Nephron progenitor cell (in vitro differentiated cells): Measurements from ENCODE around the gene AP5Z1.

Experiments used
- DNase-seq: peaks from one replicate; pipeline ENCODE4 v3.0.0; 2021
- H3K27ac Mint-ChIP-seq: 2 replicates; pipeline ENCODE4 v1.8.0; 2021; ENCODE audit warnings: mild to moderate bottlenecking, moderate library complexity, mixed read lengths
- H3K27me3 Mint-ChIP-seq: 2 replicates; pipeline ENCODE4 v1.8.0; 2021; ENCODE audit warnings: mild to moderate bottlenecking, low read depth, mixed read lengths; ENCODE audit not compliant: poor library complexity
- H3K36me3 Mint-ChIP-seq: 2 replicates; pipeline ENCODE4 v1.8.0; 2021; ENCODE audit warnings: low read depth, mixed read lengths
- H3K4me1 Mint-ChIP-seq: 2 replicates; pipeline ENCODE4 v1.8.0; 2021; ENCODE audit warnings: mixed read lengths
- H3K4me3 Mint-ChIP-seq: 2 replicates; pipeline ENCODE4 v1.8.0; 2021; ENCODE audit warnings: mild to moderate bottlenecking, moderate library complexity, mixed read lengths
- H3K9me3 Mint-ChIP-seq: 2 replicates; pipeline ENCODE4 v1.8.0; 2021; ENCODE audit warnings: mild to moderate bottlenecking, moderate library complexity, mixed read lengths
- TF ChIP-seq, protein P1 (sequence below): fragments of 200-600 bp; sonication (generic); IDR thresholded peaks from 2 replicates; pipeline ENCODE4 v1.5.0; 2021; ENCODE audit warnings: antibody characterized with exemption

AP5Z1 gene

DNA sequence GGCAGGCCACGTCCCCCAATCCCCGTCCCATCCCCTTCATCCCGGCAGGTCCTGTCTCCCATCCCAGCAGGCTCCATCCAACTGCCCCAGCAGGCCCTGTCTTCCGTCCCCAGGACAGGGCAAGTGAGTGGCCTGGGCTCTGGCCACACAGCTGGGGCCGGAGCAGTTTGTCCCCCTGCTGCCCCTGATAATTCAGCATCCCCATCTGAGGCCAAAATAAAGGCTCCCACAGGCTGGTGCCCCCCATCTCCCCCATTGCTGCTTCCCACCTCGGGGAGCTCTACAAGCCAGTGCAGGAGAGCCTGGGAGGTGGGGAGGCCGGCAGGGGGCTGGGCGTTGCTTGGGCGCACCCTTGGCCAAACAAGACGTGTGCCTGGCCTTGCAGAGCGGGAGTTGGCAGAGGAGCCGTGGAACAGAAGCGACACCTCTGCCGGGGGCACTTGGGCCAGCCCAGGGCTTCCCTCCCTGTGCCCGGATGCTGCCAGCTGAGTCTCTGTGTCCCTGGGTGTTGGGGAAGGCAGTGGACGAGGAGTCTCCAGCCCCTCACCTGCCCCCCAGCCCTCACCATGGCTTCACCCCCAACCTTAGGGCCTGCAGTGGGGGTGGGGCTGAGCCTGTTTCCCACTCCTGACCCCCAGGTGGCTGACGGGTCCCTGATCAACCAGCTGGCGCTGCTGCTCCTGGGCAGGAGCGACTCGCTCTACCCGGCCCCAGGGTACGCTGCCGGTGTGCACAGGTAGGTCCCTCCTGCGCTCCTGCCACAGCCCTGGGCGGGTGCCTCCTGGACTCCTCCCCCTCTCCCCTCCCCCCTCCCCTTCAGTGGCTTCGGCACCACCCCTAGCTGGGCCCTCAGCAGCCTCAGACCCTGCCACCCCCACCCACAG is 14.0 kb downstream of the AP5Z1 start:
- H3K27ac Mint-ChIP-seq, result no peak overlapping the region
- H3K36me3 Mint-ChIP-seq, result peaks cover 11% of the 10 kb centered on the region
- H3K4me1 Mint-ChIP-seq, result peaks cover 6% of the 10 kb centered on the region
- no peaks in the 10 kb centered on the region for H3K27me3 Mint-ChIP-seq
- TF ChIP-seq, protein P1, sequence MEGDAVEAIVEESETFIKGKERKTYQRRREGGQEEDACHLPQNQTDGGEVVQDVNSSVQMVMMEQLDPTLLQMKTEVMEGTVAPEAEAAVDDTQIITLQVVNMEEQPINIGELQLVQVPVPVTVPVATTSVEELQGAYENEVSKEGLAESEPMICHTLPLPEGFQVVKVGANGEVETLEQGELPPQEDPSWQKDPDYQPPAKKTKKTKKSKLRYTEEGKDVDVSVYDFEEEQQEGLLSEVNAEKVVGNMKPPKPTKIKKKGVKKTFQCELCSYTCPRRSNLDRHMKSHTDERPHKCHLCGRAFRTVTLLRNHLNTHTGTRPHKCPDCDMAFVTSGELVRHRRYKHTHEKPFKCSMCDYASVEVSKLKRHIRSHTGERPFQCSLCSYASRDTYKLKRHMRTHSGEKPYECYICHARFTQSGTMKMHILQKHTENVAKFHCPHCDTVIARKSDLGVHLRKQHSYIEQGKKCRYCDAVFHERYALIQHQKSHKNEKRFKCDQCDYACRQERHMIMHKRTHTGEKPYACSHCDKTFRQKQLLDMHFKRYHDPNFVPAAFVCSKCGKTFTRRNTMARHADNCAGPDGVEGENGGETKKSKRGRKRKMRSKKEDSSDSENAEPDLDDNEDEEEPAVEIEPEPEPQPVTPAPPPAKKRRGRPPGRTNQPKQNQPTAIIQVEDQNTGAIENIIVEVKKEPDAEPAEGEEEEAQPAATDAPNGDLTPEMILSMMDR, result no peak
- peaks cover 6% of the 10 kb centered on the region for H3K9me3 Mint-ChIP-seq
- H3K4me3 Mint-ChIP-seq, result no peak overlapping the region
- no peak for DNase-seq

DNA sequence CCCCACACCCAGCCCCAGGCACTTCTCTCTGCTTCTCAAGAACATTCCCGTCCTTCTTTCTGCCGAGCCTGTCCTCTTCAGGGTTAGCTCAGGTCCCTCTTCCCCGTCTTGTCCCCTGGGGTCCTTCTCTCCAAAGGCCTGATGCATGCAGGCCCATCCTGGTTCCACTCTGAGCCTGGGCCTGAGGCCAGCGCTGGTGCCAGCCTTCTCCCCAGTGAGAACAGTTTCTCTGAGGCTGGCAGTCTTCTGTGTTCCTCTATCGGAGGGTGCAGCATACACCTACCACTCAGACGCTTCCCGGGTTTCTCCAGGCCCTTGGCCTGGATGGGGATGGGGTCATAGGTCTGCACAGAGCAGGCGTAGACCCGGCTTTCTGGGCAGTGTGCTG is 14.6 kb downstream of the AP5Z1 start:
- H3K9me3 Mint-ChIP-seq, result peaks cover 9% of the 10 kb centered on the region
- H3K4me3 Mint-ChIP-seq, result no peak overlapping the region
- DNase-seq, result no peak
- H3K4me1 Mint-ChIP-seq, result peaks cover 8% of the 10 kb centered on the region
- H3K36me3 Mint-ChIP-seq, result peaks cover 17% of the 10 kb centered on the region
- TF ChIP-seq, protein P1, result no peak
- no peak overlapping the region for H3K27ac Mint-ChIP-seq
- no peaks in the 10 kb centered on the region for H3K27me3 Mint-ChIP-seq

DNA sequence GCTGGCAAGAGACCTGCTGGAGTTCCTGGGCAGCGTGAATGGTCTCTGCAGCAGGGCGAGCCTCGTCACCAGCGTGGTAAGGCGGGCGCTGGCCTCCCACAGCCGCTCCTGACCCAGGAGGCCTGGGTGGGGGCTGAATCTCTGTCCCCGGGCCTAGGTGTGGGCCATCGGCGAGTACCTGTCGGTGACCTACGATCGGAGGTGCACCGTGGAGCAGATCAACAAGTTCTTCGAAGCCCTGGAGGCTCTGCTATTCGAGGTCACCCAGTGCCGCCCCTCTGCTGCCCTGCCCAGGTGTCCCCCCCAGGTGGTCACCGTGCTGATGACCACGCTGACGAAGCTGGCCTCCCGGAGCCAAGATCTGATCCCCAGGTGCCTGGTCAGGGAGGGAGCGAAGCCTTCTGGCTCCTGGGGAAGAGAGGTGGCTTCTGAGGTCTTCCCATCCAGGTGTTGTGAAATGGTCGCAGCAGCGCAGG is 15.1 kb downstream of the AP5Z1 start:
- DNase-seq, result no peak
- Mint-ChIP-seq H3K27ac (no peak overlapping the region), H3K4me1 (peaks cover 8% of the 10 kb centered on the region), H3K36me3 (peaks cover 17% of the 10 kb centered on the region), H3K9me3 (peaks cover 9% of the 10 kb centered on the region), H3K4me3 (no peak overlapping the region), H3K27me3 (no peaks in the 10 kb centered on the region)
- TF ChIP-seq, protein P1, result no peak

DNA sequence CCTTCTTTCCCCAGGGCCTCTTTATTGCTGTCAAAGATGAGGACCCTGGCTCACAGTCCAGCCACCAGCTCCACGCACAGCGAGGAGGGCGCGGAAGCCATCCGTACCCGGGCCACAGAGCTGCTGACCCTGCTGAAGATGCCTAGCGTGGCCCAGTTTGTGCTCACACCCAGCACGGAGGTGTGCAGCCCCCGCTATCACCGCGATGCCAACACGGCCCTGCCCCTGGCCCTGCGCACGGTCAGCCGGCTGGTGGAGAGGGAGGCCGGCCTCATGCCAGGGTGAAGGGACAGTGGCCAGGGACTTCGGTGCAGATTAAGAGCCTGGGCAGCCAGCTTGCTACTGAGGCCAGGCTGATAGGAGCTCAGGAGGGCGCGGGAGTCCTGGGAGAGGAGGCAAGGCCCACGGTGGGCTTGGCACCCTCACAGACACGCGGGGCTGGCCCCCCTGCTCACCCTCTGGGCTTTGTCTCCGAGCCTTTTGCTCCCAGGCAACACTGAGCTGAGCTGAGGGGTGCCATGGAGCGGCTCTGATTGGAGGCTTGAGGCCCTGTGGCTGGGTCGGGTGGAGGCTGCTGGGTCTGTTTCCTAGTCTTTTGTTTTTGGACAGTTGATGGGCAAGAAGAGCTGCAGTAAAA is 15.8 kb downstream of the AP5Z1 start:
- H3K4me3 Mint-ChIP-seq, result no peak overlapping the region
- H3K27me3 Mint-ChIP-seq, result peaks cover 3% of the 10 kb centered on the region
- H3K9me3 Mint-ChIP-seq, result peaks cover 9% of the 10 kb centered on the region
- peaks cover 8% of the 10 kb centered on the region for H3K4me1 Mint-ChIP-seq
- peaks cover 21% of the 10 kb centered on the region for H3K36me3 Mint-ChIP-seq
- DNase-seq, result no peak
- TF ChIP-seq, protein P1, result no peak
- H3K27ac Mint-ChIP-seq, result no peak overlapping the region

DNA sequence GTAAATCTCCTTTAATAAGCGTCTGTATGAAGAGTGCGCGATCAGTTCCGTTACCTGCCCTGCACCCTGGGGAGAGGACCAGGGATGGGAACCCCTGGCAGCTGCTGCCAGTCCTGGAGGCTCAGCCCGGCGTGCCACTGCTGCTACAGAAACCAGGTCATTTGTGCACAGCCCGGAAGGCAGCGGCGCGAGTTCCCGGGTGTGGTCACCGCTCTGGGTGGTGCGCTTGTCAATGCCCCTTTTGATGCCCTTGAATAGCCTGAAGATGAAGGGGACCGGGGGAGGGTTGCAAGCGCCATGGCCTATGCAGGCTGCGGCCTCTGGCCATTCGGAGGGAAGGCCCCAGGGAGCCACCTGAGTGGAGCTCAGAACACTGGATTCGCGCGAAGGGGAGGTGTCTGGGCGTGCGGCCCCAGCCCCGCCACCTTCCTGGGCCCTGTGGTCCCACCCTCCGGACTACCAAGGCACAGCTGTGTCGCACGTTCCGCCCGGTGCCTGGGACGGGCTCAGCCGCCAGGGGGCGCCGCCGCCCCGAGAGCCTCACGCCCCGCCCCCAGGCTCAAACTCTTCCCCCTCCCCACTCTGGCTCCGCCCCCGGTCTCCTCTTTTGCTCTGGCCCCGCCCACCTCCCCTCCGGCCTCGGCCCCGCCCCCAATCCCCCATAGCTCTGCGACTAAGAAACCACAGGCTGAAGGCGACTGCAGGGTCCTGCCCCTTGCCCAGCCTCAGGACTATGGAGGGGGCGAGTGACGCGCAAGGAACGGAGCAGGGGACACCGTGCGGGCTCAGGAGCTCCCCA is 16.5 kb downstream of the AP5Z1 start:
- H3K4me1 Mint-ChIP-seq, result peaks cover 8% of the 10 kb centered on the region
- H3K9me3 Mint-ChIP-seq, result peaks cover 9% of the 10 kb centered on the region
- H3K36me3 Mint-ChIP-seq, result peaks cover 22% of the 10 kb centered on the region
- H3K27ac Mint-ChIP-seq, result no peak overlapping the region
- DNase-seq, result peak; percentile 89
- H3K27me3 Mint-ChIP-seq, result peaks cover 8% of the 10 kb centered on the region
- H3K4me3 Mint-ChIP-seq, result no peak overlapping the region
- TF ChIP-seq, protein P1, result peak; percentile 77
